ENCODE measurements around the gene PSME3. TPM values are rescaled to one million over a fixed set of nuclear protein-coding genes. Genes with fewer than 3 reads are reported as not detected.

Gene PSME3
- total and polyA plus RNA-seq, 2 of the 13 experiments (the other 11 are each of a cell fraction or from before 2014, with no cell fraction given): 66.3 to 135 TPM

GRCh38 chr17:42866631-42867575 lies 33.7 kb downstream of the PSME3 start (continued):
- TF ChIP-seq MAFF (IDR thresholded peaks at IDR 0.05; ENCODE audit: low read depth, low read length): no peak
- TF ChIP-seq, protein P1, sequence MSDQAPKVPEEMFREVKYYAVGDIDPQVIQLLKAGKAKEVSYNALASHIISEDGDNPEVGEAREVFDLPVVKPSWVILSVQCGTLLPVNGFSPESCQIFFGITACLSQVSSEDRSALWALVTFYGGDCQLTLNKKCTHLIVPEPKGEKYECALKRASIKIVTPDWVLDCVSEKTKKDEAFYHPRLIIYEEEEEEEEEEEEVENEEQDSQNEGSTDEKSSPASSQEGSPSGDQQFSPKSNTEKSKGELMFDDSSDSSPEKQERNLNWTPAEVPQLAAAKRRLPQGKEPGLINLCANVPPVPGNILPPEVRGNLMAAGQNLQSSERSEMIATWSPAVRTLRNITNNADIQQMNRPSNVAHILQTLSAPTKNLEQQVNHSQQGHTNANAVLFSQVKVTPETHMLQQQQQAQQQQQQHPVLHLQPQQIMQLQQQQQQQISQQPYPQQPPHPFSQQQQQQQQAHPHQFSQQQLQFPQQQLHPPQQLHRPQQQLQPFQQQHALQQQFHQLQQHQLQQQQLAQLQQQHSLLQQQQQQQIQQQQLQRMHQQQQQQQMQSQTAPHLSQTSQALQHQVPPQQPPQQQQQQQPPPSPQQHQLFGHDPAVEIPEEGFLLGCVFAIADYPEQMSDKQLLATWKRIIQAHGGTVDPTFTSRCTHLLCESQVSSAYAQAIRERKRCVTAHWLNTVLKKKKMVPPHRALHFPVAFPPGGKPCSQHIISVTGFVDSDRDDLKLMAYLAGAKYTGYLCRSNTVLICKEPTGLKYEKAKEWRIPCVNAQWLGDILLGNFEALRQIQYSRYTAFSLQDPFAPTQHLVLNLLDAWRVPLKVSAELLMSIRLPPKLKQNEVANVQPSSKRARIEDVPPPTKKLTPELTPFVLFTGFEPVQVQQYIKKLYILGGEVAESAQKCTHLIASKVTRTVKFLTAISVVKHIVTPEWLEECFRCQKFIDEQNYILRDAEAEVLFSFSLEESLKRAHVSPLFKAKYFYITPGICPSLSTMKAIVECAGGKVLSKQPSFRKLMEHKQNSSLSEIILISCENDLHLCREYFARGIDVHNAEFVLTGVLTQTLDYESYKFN (CRISPR knock-in tag; conservative IDR thresholded peaks at IDR 0.05): peak; percentile 96
- peak; percentile 46; the same call in 1 of the 2 replicates for TF ChIP-seq BRF2 (CRISPR knock-in tag; IDR thresholded peaks at IDR 0.05)
- TF ChIP-seq CREM (IDR thresholded peaks at IDR 0.05): peak; percentile 85
- TF ChIP-seq CREM (CRISPR knock-in tag; IDR thresholded peaks at IDR 0.05): no peak
- peak; percentile 52; the same call in 1 of the 2 replicates for TF ChIP-seq ZNF703 (CRISPR knock-in tag; IDR thresholded peaks at IDR 0.05; ENCODE audit: borderline replicate concordance)
- TF ChIP-seq ZNF333 (CRISPR knock-in tag; IDR thresholded peaks at IDR 0.05; ENCODE audit: borderline replicate concordance): 0 out of 2 replicates have a peak, but pooled peaks have one; percentile 27
- peak; percentile 19 for TF ChIP-seq CBX1 (IDR thresholded peaks at IDR 0.05; ENCODE audit: low read depth)
- TF ChIP-seq ZNF75D (CRISPR knock-in tag; IDR thresholded peaks at IDR 0.05; ENCODE audit: borderline replicate concordance): no peak
- peak in 1 of 2 experiments; percentile 91; a peak in 2 of 4 replicates for TF ChIP-seq EP300 (IDR thresholded peaks at IDR 0.05; ENCODE audit: low read depth in 2 of 2, low read length in 2 of 2)
- TF ChIP-seq EP300 (CRISPR knock-in tag; IDR thresholded peaks at IDR 0.05; ENCODE audit: borderline replicate concordance): no peak
- TF ChIP-seq SAFB2 (CRISPR knock-in tag; IDR thresholded peaks at IDR 0.05; ENCODE audit: borderline replicate concordance, low read depth): 0 out of 2 replicates have a peak, but pooled peaks have one; percentile 27
- 0 out of 2 replicates have a peak, but pooled peaks have one; percentile 54 for TF ChIP-seq NFKBIZ (CRISPR knock-in tag; IDR thresholded peaks at IDR 0.05)
- TF ChIP-seq POLR2AphosphoS5 (IDR thresholded peaks at IDR 0.05; ENCODE audit: low read depth, low read length): peak; percentile 37; the same call in 1 of the 2 replicates
- no peak for TF ChIP-seq LCORL (IDR thresholded peaks at IDR 0.05)
- TF ChIP-seq LCORL (CRISPR knock-in tag; IDR thresholded peaks at IDR 0.05): peak; percentile 91
- no peak for TF ChIP-seq RELA (CRISPR knock-in tag; IDR thresholded peaks at IDR 0.05)
- peak; percentile 94 for TF ChIP-seq ZNF710 (CRISPR knock-in tag; IDR thresholded peaks at IDR 0.05; ENCODE audit: borderline replicate concordance)
- TF ChIP-seq, protein P2, sequence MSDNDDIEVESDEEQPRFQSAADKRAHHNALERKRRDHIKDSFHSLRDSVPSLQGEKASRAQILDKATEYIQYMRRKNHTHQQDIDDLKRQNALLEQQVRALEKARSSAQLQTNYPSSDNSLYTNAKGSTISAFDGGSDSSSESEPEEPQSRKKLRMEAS (IDR thresholded peaks at IDR 0.05): peak; percentile 50

Measured in HepG2 (cell line).